Spleen (tissue), 11 donors: ENCODE data around the gene AHCTF1. TPM values are rescaled to one million over a fixed set of nuclear protein-coding genes. Genes with fewer than 3 reads are reported as not detected.
"Not testable (repeated sequence)": the region's sequence is repeated elsewhere in the genome, so short reads cannot be mapped to it uniquely, and the experiment has no call there.

ENCODE experiments used
- DNase-seq: peaks from one replicate; pipeline ENCODE4 v3.0.0-alpha.2; 2020
- H3K27ac ChIP-seq, 8 donors: fragments of 200-600 bp; sonication (generic) in 7 of 8; 1 replicate in 4 of 8; 2 replicates in 4 of 8; pipeline versions ENCODE4 v1.5.0 to v1.8.0; 2016 to 2021; ENCODE audit warnings: inconsistent platforms in 4 of 8, mild to moderate bottlenecking in 4 of 8, moderate library complexity in 1 of 8
- H3K27me3 ChIP-seq, 7 donors: fragments of 200-600 bp; sonication (generic) in 6 of 7; replicated peaks in 1 of 7; 1 replicate in 4 of 7; 2 replicates in 3 of 7; pipeline versions ENCODE4 v1.5.0 to v1.8.0; 2016 to 2021; ENCODE audit warnings: inconsistent platforms in 3 of 7, mild to moderate bottlenecking in 1 of 7
- H3K36me3 ChIP-seq, 6 donors: fragments of 200-600 bp; sonication (generic) in 5 of 6; 1 replicate in 4 of 6; 2 replicates in 2 of 6; pipeline versions ENCODE4 v1.5.0 to v1.8.0; 2016 to 2021; ENCODE audit warnings: inconsistent platforms in 2 of 6
- H3K4me1 ChIP-seq, 6 donors: fragments of 200-600 bp; sonication (generic) in 5 of 6; 1 replicate in 3 of 6; 2 replicates in 3 of 6; pipeline versions ENCODE4 v1.5.0 to v1.8.0; 2016 to 2021; ENCODE audit warnings: inconsistent platforms in 3 of 6
- H3K4me3 ChIP-seq, 8 donors: fragments of 200-600 bp; sonication (generic) in 7 of 8; 1 replicate in 4 of 8; 2 replicates in 4 of 8; pipeline versions ENCODE4 v1.5.0 to v1.8.0; 2016 to 2021; ENCODE audit warnings: inconsistent platforms in 4 of 8, mild to moderate bottlenecking in 4 of 8, moderate library complexity in 2 of 8
- H3K9me3 ChIP-seq, 8 donors: fragments of 200-600 bp; sonication (generic) in 7 of 8; 1 replicate in 4 of 8; 2 replicates in 4 of 8; pipeline versions ENCODE4 v1.5.0 to v1.8.0; 2016 to 2021; ENCODE audit warnings: inconsistent platforms in 4 of 8
- POLR2A ChIP-seq, 3 donors: fragments of 450-650 bp; IDR thresholded peaks; one replicate each; pipeline ENCODE4 v1.5.1; 2017; ENCODE audit warnings: antibody characterized with exemption in 3 of 3, mild to moderate bottlenecking in 1 of 3
- POLR2AphosphoS5 ChIP-seq, 3 donors: sonication (generic); formaldehyde crosslinking; IDR thresholded peaks; one replicate each; pipeline ENCODE4 v1.5.1; 2017; ENCODE audit warnings: antibody characterized with exemption in 3 of 3
- WGBS, 5 donors: extraction: QIAGEN DNeasy Blood & Tissue Kit in 3 of 5; methylation state at CpG; one replicate each; pipeline versions ENCODE4 v1.1.5 to v1.1.7; 2013 to 2018; 5-methylcytosine and 5-hydroxymethylcytosine counted together
- intact Hi-C: fragments of 100-400 bp; cut with DNase I; formaldehyde crosslinking; loops from one replicate; pipeline ENCODE4 v1.15.0; 2023; ENCODE audit warnings: low total_unique reads
- polyA plus RNA-seq, 3 donors: library from polyadenylated mRNA; stranded (reverse); fragments of 200-250 nt; gene quantifications; one replicate each; pipeline ENCODE4 v1.2.1, GENCODE V29; 2013
- total RNA-seq, 7 donors: library from RNA; depleted of rRNA in 3 of 7; stranded (reverse); fragments of >200 nt in 3 of 7; fragmentation: NEBNext Ultra II Directional in 4 of 7; extraction: Animal tissue kit (Norgen Biotek cat#: 25700) in 4 of 7; gene quantifications; one replicate each; pipeline versions ENCODE4 v1.1.0 to v1.2.1, GENCODE V29; 2016 to 2021
- TF ChIP-seq, protein P1 (sequence below), 11 experiments: fragments of 200-600 bp in 7 of 11; fragments of 450-650 bp in 4 of 11; sonication (generic) in 4 of 11; IDR thresholded peaks in 8 of 11; conservative IDR thresholded peaks in 3 of 11; 1 replicate in 7 of 11; 2 replicates in 4 of 11; pipeline versions ENCODE4 v1.4.0 to v1.8.0; 2016 to 2021; ENCODE audit warnings: antibody characterized with exemption in 11 of 11, inconsistent platforms in 4 of 11, mild to moderate bottlenecking in 1 of 11
- donor health status: healthy with polysubstance abuse.
- donor health status: DM: no; HTN: no; CAD: no; lungs with moderate emphysema.
- donor health status: DM: no; HTN: no; CAD: no.
- donor health status: Bipolar disorder and iron deficiency.
- donor health status: healthy.
- donor health status: DM: no; HTN: no; CAD: no.
- donor health status: DM: yes; HTN: yes; CAD: no.

Gene AHCTF1
- total and polyA plus RNA-seq, 10 donors = 8.1 to 68.8 (median 39.1) TPM

- H3K4me1 ChIP-seq = no peaks in the 10 kb centered on the region
- intact Hi-C loops = no loop called here
- no peak for DNase-seq
- H3K27ac ChIP-seq = no peak overlapping the region
- H3K4me3 ChIP-seq = no peak overlapping the region
- no peaks in the 10 kb centered on the region for H3K9me3 ChIP-seq
- peaks cover 0 to 5% (median 0%) of the 10 kb centered on the region in 7 donors for H3K27me3 ChIP-seq
- H3K36me3 ChIP-seq = no peaks in the 10 kb centered on the region
- TF ChIP-seq POLR2A (IDR thresholded peaks at IDR 0.05) (no peak), POLR2AphosphoS5 (IDR thresholded peaks at IDR 0.05) (no peak)
- TF ChIP-seq, protein P1, sequence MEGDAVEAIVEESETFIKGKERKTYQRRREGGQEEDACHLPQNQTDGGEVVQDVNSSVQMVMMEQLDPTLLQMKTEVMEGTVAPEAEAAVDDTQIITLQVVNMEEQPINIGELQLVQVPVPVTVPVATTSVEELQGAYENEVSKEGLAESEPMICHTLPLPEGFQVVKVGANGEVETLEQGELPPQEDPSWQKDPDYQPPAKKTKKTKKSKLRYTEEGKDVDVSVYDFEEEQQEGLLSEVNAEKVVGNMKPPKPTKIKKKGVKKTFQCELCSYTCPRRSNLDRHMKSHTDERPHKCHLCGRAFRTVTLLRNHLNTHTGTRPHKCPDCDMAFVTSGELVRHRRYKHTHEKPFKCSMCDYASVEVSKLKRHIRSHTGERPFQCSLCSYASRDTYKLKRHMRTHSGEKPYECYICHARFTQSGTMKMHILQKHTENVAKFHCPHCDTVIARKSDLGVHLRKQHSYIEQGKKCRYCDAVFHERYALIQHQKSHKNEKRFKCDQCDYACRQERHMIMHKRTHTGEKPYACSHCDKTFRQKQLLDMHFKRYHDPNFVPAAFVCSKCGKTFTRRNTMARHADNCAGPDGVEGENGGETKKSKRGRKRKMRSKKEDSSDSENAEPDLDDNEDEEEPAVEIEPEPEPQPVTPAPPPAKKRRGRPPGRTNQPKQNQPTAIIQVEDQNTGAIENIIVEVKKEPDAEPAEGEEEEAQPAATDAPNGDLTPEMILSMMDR (IDR thresholded peaks at IDR 0.05 in 8 of 11, conservative IDR thresholded peaks at IDR 0.05 in 3 of 11) = no peak
- 66 to 94% (median 76%) methylated on average over 7 of the region's 7 CpGs for WGBS, 5 donors
Observed at GRCh38 chr1:246820666-246821065, 111.1 kb downstream of the AHCTF1 start.

DNA sequence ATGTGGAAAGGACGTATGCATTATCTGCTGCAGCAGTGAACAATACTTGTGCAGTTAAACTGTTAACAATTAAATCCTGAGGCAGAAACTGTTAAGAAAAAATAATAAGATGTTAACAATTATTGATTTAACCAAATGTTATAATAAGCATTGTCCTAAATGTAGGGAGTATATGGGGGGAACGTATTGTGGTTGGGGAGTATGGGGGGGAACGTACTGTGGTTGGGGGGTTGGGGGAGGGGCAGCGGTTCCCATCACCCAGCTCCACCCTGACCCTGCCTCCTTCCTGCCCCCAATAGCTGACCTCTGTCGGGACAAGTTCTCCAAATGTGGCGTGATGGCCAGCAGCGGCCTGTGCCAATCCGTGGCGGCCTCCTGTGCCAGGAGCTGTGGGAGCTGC is 114.0 kb downstream of the AHCTF1 start:
- H3K4me3 ChIP-seq, H3K4me1 ChIP-seq, intact Hi-C loops, DNase-seq, H3K9me3 ChIP-seq, H3K27ac ChIP-seq, H3K36me3 ChIP-seq: not testable (repeated sequence)
- 63 to 87% (median 67%) methylated on average over 3 of the region's 9 CpGs for WGBS, 5 donors
- peaks cover 0 to 21% (median 0%) of the 10 kb centered on the region in 7 donors for H3K27me3 ChIP-seq

DNA sequence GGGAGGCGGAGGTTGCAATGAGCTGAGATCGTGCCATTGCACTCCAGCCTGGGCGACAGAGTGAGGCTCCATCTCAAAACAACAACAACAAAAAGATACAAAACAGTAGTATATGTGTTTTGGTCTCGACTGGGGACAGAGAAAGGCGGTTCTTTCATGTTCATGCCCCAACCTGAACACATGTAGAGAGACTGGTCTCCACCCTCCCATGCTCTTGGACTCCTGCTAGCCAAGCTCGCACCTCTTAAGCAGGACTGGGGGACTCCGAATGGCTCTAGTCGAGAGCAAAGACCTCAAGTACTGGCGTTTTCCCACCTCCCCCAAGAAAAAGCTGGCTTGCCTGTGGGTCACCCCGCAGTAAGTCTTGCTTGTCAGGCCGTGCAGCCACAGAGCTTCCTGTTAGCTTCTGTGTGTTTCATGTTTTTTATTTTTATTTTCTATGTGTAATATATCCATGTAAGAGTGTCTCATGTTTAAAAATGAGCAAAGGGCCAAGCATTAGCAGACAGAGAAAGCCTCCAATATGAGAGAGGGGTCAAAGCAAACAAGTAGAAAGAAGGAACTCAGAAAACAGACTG is 116.0 kb downstream of the AHCTF1 start:
- intact Hi-C loops = no loop called here
- Histone ChIP-seq H3K36me3 (no peaks in the 10 kb centered on the region), H3K27ac (no peak overlapping the region), H3K4me1 (no peaks in the 10 kb centered on the region), H3K9me3 (no peaks in the 10 kb centered on the region), H3K4me3 (no peak overlapping the region), H3K27me3 (peaks cover 0 to 15% (median 0%) of the 10 kb centered on the region in 7 donors)
- TF ChIP-seq POLR2AphosphoS5 (IDR thresholded peaks at IDR 0.05) = no peak
- TF ChIP-seq, protein P1 (IDR thresholded peaks at IDR 0.05 in 8 of 11, conservative IDR thresholded peaks at IDR 0.05 in 3 of 11) = no peak
- no peak for TF ChIP-seq POLR2A (IDR thresholded peaks at IDR 0.05)
- DNase-seq = no peak
- WGBS, 5 donors = 44 to 53% (median 51%) methylated on average over 11 of the region's 11 CpGs

DNA sequence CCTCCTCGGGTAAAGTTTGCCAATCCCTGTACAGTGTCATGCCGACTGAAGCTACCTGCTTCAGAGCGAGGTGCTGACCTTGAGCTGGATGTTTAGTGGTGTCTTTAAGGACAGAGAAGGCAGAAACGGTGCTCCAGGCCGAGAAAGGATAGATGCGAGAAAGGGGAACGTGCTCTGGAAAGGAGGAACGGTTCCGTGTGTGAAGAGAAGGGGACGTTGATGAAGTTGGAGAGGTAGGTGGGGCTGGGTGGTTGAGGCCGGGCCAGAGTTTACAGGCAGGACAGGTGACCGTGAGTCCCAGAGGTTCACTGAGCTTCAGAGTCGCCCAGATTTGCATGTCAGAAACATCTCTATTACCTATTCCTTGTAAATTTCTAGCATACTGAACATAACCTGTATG is 116.9 kb downstream of the AHCTF1 start:
- Histone ChIP-seq H3K36me3 (no peaks in the 10 kb centered on the region), H3K27me3 (peaks cover 0 to 15% (median 0%) of the 10 kb centered on the region in 7 donors), H3K4me1 (no peaks in the 10 kb centered on the region), H3K9me3 (no peaks in the 10 kb centered on the region), H3K4me3 (no peak overlapping the region), H3K27ac (no peak overlapping the region)
- 68 to 86% (median 76%) methylated on average over 13 of the region's 13 CpGs for WGBS, 5 donors
- DNase-seq = no peak
- intact Hi-C loops = no loop called here
- TF ChIP-seq, protein P1 (IDR thresholded peaks at IDR 0.05 in 8 of 11, conservative IDR thresholded peaks at IDR 0.05 in 3 of 11) = no peak
- TF ChIP-seq POLR2AphosphoS5 (IDR thresholded peaks at IDR 0.05) (no peak), POLR2A (IDR thresholded peaks at IDR 0.05) (no peak)

DNA sequence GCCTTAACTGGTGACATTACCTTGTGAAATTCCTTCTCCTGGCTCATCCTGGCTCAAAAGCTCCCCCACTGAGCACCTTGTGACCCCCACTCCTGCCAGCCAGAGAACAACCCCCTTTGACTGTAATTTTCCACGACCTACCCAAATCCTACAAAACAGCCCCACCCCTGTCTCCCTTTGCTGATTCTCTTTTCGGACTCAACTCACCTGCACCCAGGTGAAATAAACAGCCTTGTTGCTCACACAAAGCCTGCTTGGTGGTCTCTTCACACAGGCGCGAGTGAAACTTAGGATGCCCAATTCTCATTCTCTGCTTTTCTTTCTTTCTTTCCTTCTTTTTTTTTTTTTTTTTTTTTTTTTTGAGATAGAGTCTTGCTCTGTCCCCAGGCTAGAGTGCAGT is 118.4 kb downstream of the AHCTF1 start:
- WGBS, 5 donors = 84 to 94% (median 86%) methylated on average over 4 of the region's 4 CpGs
- H3K27ac ChIP-seq, intact Hi-C loops: not testable (repeated sequence)

More for the DNA sequence above, 118.4 kb downstream of the AHCTF1 start:
- not testable (repeated sequence) for H3K4me3 ChIP-seq, H3K36me3 ChIP-seq, DNase-seq, H3K9me3 ChIP-seq, H3K4me1 ChIP-seq
- H3K27me3 ChIP-seq = peaks cover 0 to 15% (median 0%) of the 10 kb centered on the region in 7 donors
